Progenitor cell of endocrine pancreas (in vitro differentiated cells): ENCODE data around the gene CXCR2. TPM values are rescaled to one million over a fixed set of nuclear protein-coding genes. Genes with fewer than 3 reads are reported as not detected.

ENCODE experiments used
- DNase-seq: peaks from one replicate; pipeline ENCODE4 v3.0.0; 2021; ENCODE audit warnings: low spot score; ENCODE audit not compliant: unreplicated experiment
- H3K27ac Mint-ChIP-seq: 2 replicates; pipeline ENCODE4 v1.8.0; 2021; ENCODE audit warnings: mild to moderate bottlenecking, moderate library complexity, mixed read lengths
- H3K27me3 Mint-ChIP-seq: 2 replicates; pipeline ENCODE4 v1.8.0; 2021; ENCODE audit warnings: mixed read lengths
- H3K36me3 Mint-ChIP-seq: 2 replicates; pipeline ENCODE4 v1.8.0; 2022; ENCODE audit warnings: mixed read lengths; ENCODE audit not compliant: insufficient read depth
- H3K4me1 Mint-ChIP-seq: 2 replicates; pipeline ENCODE4 v1.8.0; 2021; ENCODE audit warnings: low read depth, mixed read lengths
- H3K4me3 Mint-ChIP-seq: 2 replicates; pipeline ENCODE4 v1.8.0; 2021; ENCODE audit warnings: low read depth, mild to moderate bottlenecking, moderate library complexity, mixed read lengths
- H3K9me3 Mint-ChIP-seq: 2 replicates; pipeline ENCODE4 v1.8.0; 2021; ENCODE audit warnings: low read depth, mixed read lengths
- CTCF ChIP-seq: fragments of 200-600 bp; sonication (generic); IDR thresholded peaks from one replicate; pipeline ENCODE4 v1.5.0; 2021; ENCODE audit warnings: antibody characterized with exemption, mild to moderate bottlenecking; ENCODE audit not compliant: unreplicated experiment
- total RNA-seq: library from RNA; stranded (reverse); gene quantifications from 2 replicates; pipeline ENCODE4 v1.2.1, GENCODE V29; 2021

CXCR2 gene
- total RNA-seq, 1 donor from 2014 or later, result not detected

- no peaks in the 10 kb centered on the region for H3K4me1 Mint-ChIP-seq
- no peak overlapping the region for H3K27ac Mint-ChIP-seq
Measured at GRCh38 chr2:218125095-218125494, 733 bp upstream of the CXCR2 start.

GRCh38 chr2:218127929-218128455 lies 2.2 kb downstream of the CXCR2 start:
- Mint-ChIP-seq H3K4me1 (no peaks in the 10 kb centered on the region), H3K27me3 (peaks cover 17% of the 10 kb centered on the region), H3K4me3 (no peak overlapping the region), H3K27ac (no peak overlapping the region), H3K36me3 (no peaks in the 10 kb centered on the region), H3K9me3 (no peaks in the 10 kb centered on the region)
- no peak for TF ChIP-seq CTCF
- DNase-seq, result no peak

More at GRCh38 chr2:218125095-218125494, 733 bp upstream of the CXCR2 start:
- TF ChIP-seq CTCF, result no peak
- peaks cover 3% of the 10 kb centered on the region for H3K36me3 Mint-ChIP-seq
- H3K27me3 Mint-ChIP-seq, result peaks cover 17% of the 10 kb centered on the region
- H3K4me3 Mint-ChIP-seq, result no peak overlapping the region
- DNase-seq, result no peak
- peaks cover 15% of the 10 kb centered on the region for H3K9me3 Mint-ChIP-seq

- Mint-ChIP-seq H3K27ac (no peak overlapping the region), H3K36me3 (no peaks in the 10 kb centered on the region), H3K4me3 (no peak overlapping the region), H3K9me3 (no peaks in the 10 kb centered on the region), H3K4me1 (no peaks in the 10 kb centered on the region), H3K27me3 (peaks cover 17% of the 10 kb centered on the region)
- TF ChIP-seq CTCF, result no peak
- no peak for DNase-seq
Measured at GRCh38 chr2:218128781-218129457, 3.1 kb downstream of the CXCR2 start.

- no peaks in the 10 kb centered on the region for H3K36me3 Mint-ChIP-seq
- no peak overlapping the region for H3K27ac Mint-ChIP-seq
- no peak for TF ChIP-seq CTCF
- DNase-seq, result no peak
- H3K27me3 Mint-ChIP-seq, result peaks cover 21% of the 10 kb centered on the region
- H3K4me1 Mint-ChIP-seq, result no peaks in the 10 kb centered on the region
- no peak overlapping the region for H3K4me3 Mint-ChIP-seq
- no peaks in the 10 kb centered on the region for H3K9me3 Mint-ChIP-seq
Measured at GRCh38 chr2:218129458-218130135, 3.8 kb downstream of the CXCR2 start.

- DNase-seq, result no peak
- no peak overlapping the region for H3K4me3 Mint-ChIP-seq
- no peak for TF ChIP-seq CTCF
- H3K27ac Mint-ChIP-seq, result no peak overlapping the region
- no peaks in the 10 kb centered on the region for H3K9me3 Mint-ChIP-seq
- H3K27me3 Mint-ChIP-seq, result peaks cover 24% of the 10 kb centered on the region
- no peaks in the 10 kb centered on the region for H3K36me3 Mint-ChIP-seq
- no peaks in the 10 kb centered on the region for H3K4me1 Mint-ChIP-seq
Measured at GRCh38 chr2:218130377-218130776, 4.5 kb downstream of the CXCR2 start.
